ENCODE results near the gene GDF11. TPM values are rescaled to one million over a fixed set of nuclear protein-coding genes. Genes with fewer than 3 reads are reported as not detected.

Gene GDF11
- total and polyA plus RNA-seq, 2 of the 4 experiments (the other 2 are of a cell fraction) = 2.7 to 12.9 TPM

DNA sequence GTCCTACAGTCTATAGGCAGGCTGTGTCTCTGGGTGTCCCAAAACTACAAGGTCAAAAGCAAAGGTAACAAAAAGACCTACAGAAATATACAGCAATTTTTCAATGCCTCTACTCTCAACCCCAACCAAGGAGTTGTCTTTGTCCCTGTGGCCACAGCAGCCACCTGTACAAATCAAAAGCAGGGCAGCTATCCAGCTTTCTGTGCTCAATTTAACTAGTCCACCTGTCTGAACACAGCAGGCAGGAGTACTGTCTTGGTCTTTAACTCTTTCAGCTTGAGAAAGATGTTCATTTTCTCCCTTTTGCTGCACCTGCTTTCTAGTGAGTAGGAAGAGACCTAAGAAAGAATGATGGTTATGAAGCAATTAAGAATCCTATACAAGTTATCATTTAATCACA lies 19.7 kb downstream of the GDF11 start:
- ChIA-PET CTCF (no interaction called here), POLR2A (ENCODE audit: unreplicated experiment) (no interaction called here)
- Histone ChIP-seq H3K4me2 (ENCODE audit: low read depth, low read length) (no peak overlapping the region), H3K14ac (replicated peaks; ENCODE audit: low read depth, low read length) (no peak overlapping the region), H3K27me3 (ENCODE audit: control insufficient read depth, insufficient read depth, low read length) (no peaks in the 10 kb centered on the region), H3K79me1 (ENCODE audit: low read depth in 1 of 2, low read length in 2 of 2) (peaks cover 6 to 40% of the 10 kb centered on the region in 2 experiments), H2AFZ (replicated peaks; ENCODE audit: low read length, poor library complexity) (no peak overlapping the region), H3K9ac (ENCODE audit: low read depth, low read length) (no peak overlapping the region), H3K18ac (ENCODE audit: low read depth, low read length) (no peak overlapping the region), H3K36me3 (ENCODE audit: control insufficient read depth, insufficient read depth, low read length) (peaks cover 34% of the 10 kb centered on the region), H4K8ac (ENCODE audit: low read depth in 2 of 2, low read length in 2 of 2) (no peak overlapping the region), H3K9me1 (ENCODE audit: insufficient read depth, low read length) (peaks cover 4% of the 10 kb centered on the region), H4K5ac (ENCODE audit: low read depth, low read length) (no peak overlapping the region), H2AK5ac (ENCODE audit: low read depth, low read length) (no peak overlapping the region), H2AK9ac (replicated peaks; ENCODE audit: low read depth, low read length, poor library complexity) (no peak overlapping the region), H2BK15ac (ENCODE audit: low read depth, low read length) (no peak overlapping the region), H3K23ac (ENCODE audit: low read depth, low read length) (no peak overlapping the region), H2BK20ac (ENCODE audit: low read depth, low read length) (no peak overlapping the region), H4K91ac (ENCODE audit: insufficient read depth, low read depth, low read length) (no peak overlapping the region), H3K27ac (ENCODE audit: insufficient read depth, low read length) (no peak overlapping the region), H4K20me1 (ENCODE audit: insufficient read depth, low read length) (peaks cover 4% of the 10 kb centered on the region; the same call in 1 of the 2 replicates), H3K56ac (ENCODE audit: extremely low read depth, insufficient read depth, low read length) (no peak overlapping the region), H3K4me1 (ENCODE audit: control insufficient read depth, insufficient read depth, low read length) (peaks cover 2% of the 10 kb centered on the region; the same call in 1 of the 2 replicates), H3K9me3 (ENCODE audit: control insufficient read depth, insufficient read depth, low read length) (no peaks in the 10 kb centered on the region), H2BK5ac (ENCODE audit: low read depth, low read length, poor library complexity, severe bottlenecking) (no peak overlapping the region), H2BK120ac (ENCODE audit: low read depth, low read length) (no peak overlapping the region), H3K4me3 (ENCODE audit: insufficient read depth, low read depth, low read length) (no peak overlapping the region), H3K4ac (ENCODE audit: low read depth, low read length) (no peak overlapping the region)
- BruUV-seq (replicated peaks) = no TSS peak
- intact Hi-C loops (cut with micrococcal nuclease) = no loop called here
- TF ChIP-seq, protein P1, sequence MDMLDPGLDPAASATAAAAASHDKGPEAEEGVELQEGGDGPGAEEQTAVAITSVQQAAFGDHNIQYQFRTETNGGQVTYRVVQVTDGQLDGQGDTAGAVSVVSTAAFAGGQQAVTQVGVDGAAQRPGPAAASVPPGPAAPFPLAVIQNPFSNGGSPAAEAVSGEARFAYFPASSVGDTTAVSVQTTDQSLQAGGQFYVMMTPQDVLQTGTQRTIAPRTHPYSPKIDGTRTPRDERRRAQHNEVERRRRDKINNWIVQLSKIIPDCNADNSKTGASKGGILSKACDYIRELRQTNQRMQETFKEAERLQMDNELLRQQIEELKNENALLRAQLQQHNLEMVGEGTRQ (IDR thresholded peaks at IDR 0.05; ENCODE audit: low read depth, low read length) = no peak
- TF ChIP-seq POLR2A (IDR thresholded peaks at IDR 0.05; ENCODE audit: low read depth, low read length) (no peak), MAFK (IDR thresholded peaks at IDR 0.05; ENCODE audit: low read depth, low read length) (no peak), CTCF (conservative IDR thresholded peaks at IDR 0.05; ENCODE audit: low read depth, low read length) (no peak), FOS (IDR thresholded peaks at IDR 0.05; ENCODE audit: low read depth, low read length) (no peak), RCOR1 (IDR thresholded peaks at IDR 0.05; ENCODE audit: insufficient replicate concordance, low read length) (no peak), RAD21 (IDR thresholded peaks at IDR 0.05; ENCODE audit: low read length) (no peak), MAZ (IDR thresholded peaks at IDR 0.05; ENCODE audit: borderline replicate concordance, low read depth, low read length) (no peak)
- dilution Hi-C loops (cut with HindIII; ENCODE audit: low sequenced_read_pairs, unreplicated experiment) = no loop called here
- no peak for ATAC-seq (ENCODE audit: low read depth)
- no peak for DNase-seq
- in situ Hi-C loops (cut with MboI; ENCODE audit: low sequenced_read_pairs) = no loop called here

All from IMR-90 (cell line).